Prostate gland (tissue), 2 donors: ENCODE measurements around the gene CXCR5. TPM values are rescaled to one million over a fixed set of nuclear protein-coding genes. Genes with fewer than 3 reads are reported as not detected.

Experiments used
- DNase-seq: peaks from one replicate; pipeline ENCODE4 v3.0.0-alpha.2; 2019; ENCODE audit warnings: low spot score
- H3K27ac ChIP-seq, 2 donors: fragments of 200-600 bp; sonication (generic); 2 replicates each; pipeline ENCODE4 v1.5.1; 2017 to 2019
- H3K27me3 ChIP-seq: fragments of 200-600 bp; sonication (generic); replicated peaks from 2 replicates; pipeline ENCODE4 v1.5.1; 2019; ENCODE audit not compliant: insufficient read depth
- H3K36me3 ChIP-seq, 2 donors: fragments of 200-600 bp; sonication (generic); 1 replicate in 1 of 2; 2 replicates in 1 of 2; pipeline versions ENCODE4 v1.5.1 to v1.8.1; 2017 to 2019
- H3K4me1 ChIP-seq: fragments of 200-600 bp; sonication (generic); replicated peaks from 2 replicates; pipeline ENCODE4 v1.5.1; 2019
- H3K4me3 ChIP-seq, 2 donors: fragments of 200-600 bp; sonication (generic); 2 replicates each; pipeline ENCODE4 v1.5.1; 2017 to 2019
- H3K9me3 ChIP-seq: fragments of 200-600 bp; sonication (generic); 2 replicates; pipeline ENCODE4 v1.5.1; 2017
- POLR2A ChIP-seq: fragments of 450-650 bp; IDR thresholded peaks from one replicate; pipeline ENCODE4 v1.6.1; 2016; ENCODE audit warnings: antibody characterized with exemption, mild to moderate bottlenecking
- POLR2AphosphoS5 ChIP-seq: sonication (generic); formaldehyde crosslinking; IDR thresholded peaks from one replicate; pipeline ENCODE4 v1.6.1; 2017; ENCODE audit warnings: antibody characterized with exemption
- WGBS: methylation state at CpG from one replicate; pipeline ENCODE4 v1.1.5; 2018; 5-methylcytosine and 5-hydroxymethylcytosine counted together
- intact Hi-C: fragments of 100-400 bp; cut with DNase I; formaldehyde crosslinking; loops from one replicate; pipeline ENCODE4 v1.14.2; 2022
- total RNA-seq, 2 donors: library from RNA; depleted of rRNA; stranded (reverse); fragments of >200 nt; gene quantifications; one replicate each; pipeline ENCODE4 v1.1.0, GENCODE V29; 2016
- TF ChIP-seq, protein P1 (sequence below), 4 experiments: fragments of 200-600 bp in 2 of 4; fragments of 450-650 bp in 2 of 4; sonication (generic) in 2 of 4; IDR thresholded peaks; 1 replicate in 3 of 4; 2 replicates in 1 of 4; pipeline ENCODE4 v1.5.1; 2016 to 2019; ENCODE audit warnings: antibody characterized with exemption in 4 of 4, mild to moderate bottlenecking in 2 of 4, moderate library complexity in 2 of 4

The CXCR5 gene
- total RNA-seq, 2 donors from 2014 or later = 0.17 TPM; not detected in 1

GRCh38 chr11:118892964-118893363 lies 9.3 kb downstream of the CXCR5 start:
- no peaks in the 10 kb centered on the region for H3K9me3 ChIP-seq
- no peak for DNase-seq
- H3K27me3 ChIP-seq = no peaks in the 10 kb centered on the region
- no peak overlapping the region for H3K4me3 ChIP-seq
- peaks cover 7% of the 10 kb centered on the region for H3K4me1 ChIP-seq
- no peaks in the 10 kb centered on the region for H3K36me3 ChIP-seq
- TF ChIP-seq POLR2A (no peak), POLR2AphosphoS5 (no peak)
- TF ChIP-seq, protein P1, sequence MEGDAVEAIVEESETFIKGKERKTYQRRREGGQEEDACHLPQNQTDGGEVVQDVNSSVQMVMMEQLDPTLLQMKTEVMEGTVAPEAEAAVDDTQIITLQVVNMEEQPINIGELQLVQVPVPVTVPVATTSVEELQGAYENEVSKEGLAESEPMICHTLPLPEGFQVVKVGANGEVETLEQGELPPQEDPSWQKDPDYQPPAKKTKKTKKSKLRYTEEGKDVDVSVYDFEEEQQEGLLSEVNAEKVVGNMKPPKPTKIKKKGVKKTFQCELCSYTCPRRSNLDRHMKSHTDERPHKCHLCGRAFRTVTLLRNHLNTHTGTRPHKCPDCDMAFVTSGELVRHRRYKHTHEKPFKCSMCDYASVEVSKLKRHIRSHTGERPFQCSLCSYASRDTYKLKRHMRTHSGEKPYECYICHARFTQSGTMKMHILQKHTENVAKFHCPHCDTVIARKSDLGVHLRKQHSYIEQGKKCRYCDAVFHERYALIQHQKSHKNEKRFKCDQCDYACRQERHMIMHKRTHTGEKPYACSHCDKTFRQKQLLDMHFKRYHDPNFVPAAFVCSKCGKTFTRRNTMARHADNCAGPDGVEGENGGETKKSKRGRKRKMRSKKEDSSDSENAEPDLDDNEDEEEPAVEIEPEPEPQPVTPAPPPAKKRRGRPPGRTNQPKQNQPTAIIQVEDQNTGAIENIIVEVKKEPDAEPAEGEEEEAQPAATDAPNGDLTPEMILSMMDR (IDR thresholded peaks at IDR 0.05) = no peak
- no peak overlapping the region for H3K27ac ChIP-seq
- 72% methylated on average over 8 of the region's 8 CpGs for WGBS
- intact Hi-C loops = no loop called here

DNA sequence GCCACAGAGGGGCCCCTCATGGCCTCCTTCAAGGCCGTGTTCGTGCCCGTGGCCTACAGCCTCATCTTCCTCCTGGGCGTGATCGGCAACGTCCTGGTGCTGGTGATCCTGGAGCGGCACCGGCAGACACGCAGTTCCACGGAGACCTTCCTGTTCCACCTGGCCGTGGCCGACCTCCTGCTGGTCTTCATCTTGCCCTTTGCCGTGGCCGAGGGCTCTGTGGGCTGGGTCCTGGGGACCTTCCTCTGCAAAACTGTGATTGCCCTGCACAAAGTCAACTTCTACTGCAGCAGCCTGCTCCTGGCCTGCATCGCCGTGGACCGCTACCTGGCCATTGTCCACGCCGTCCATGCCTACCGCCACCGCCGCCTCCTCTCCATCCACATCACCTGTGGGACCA lies 10.0 kb downstream of the CXCR5 start:
- DNase-seq = no peak
- intact Hi-C loops = no loop called here
- no peak overlapping the region for H3K4me3 ChIP-seq
- no peak overlapping the region for H3K27ac ChIP-seq
- 95% methylated on average over 21 of the region's 22 CpGs for WGBS
- no peaks in the 10 kb centered on the region for H3K36me3 ChIP-seq
- TF ChIP-seq POLR2A (no peak), POLR2AphosphoS5 (no peak)
- TF ChIP-seq, protein P1 (IDR thresholded peaks at IDR 0.05) = no peak
- peaks cover 7% of the 10 kb centered on the region for H3K4me1 ChIP-seq
- no peaks in the 10 kb centered on the region for H3K9me3 ChIP-seq
- H3K27me3 ChIP-seq = no peaks in the 10 kb centered on the region

- H3K36me3 ChIP-seq = no peaks in the 10 kb centered on the region
- no peak overlapping the region for H3K4me3 ChIP-seq
- intact Hi-C loops = no loop called here
- H3K27ac ChIP-seq = no peak overlapping the region
- TF ChIP-seq POLR2A (no peak), POLR2AphosphoS5 (no peak)
- TF ChIP-seq, protein P1 (IDR thresholded peaks at IDR 0.05) = no peak
- WGBS = 89% methylated on average over 19 of the region's 19 CpGs
- DNase-seq = no peak
- H3K9me3 ChIP-seq = no peaks in the 10 kb centered on the region
- no peaks in the 10 kb centered on the region for H3K27me3 ChIP-seq
- peaks cover 7% of the 10 kb centered on the region for H3K4me1 ChIP-seq
Observed at GRCh38 chr11:118894192-118894591, 10.5 kb downstream of the CXCR5 start.

GRCh38 chr11:118895093-118896039 lies 11.7 kb downstream of the CXCR5 start:
- 60% methylated on average over 26 of the region's 26 CpGs for WGBS
- Histone ChIP-seq H3K27ac (no peak overlapping the region), H3K36me3 (no peaks in the 10 kb centered on the region), H3K27me3 (no peaks in the 10 kb centered on the region), H3K4me1 (peaks cover 7% of the 10 kb centered on the region), H3K4me3 (no peak overlapping the region), H3K9me3 (no peaks in the 10 kb centered on the region)
- intact Hi-C loops = no loop called here
- no peak for TF ChIP-seq POLR2A
- TF ChIP-seq, protein P1 (IDR thresholded peaks at IDR 0.05) = no peak
- no peak for TF ChIP-seq POLR2AphosphoS5
- no peak for DNase-seq

- no peak overlapping the region for H3K27ac ChIP-seq
- 82% methylated on average over 10 of the region's 10 CpGs for WGBS
- no peaks in the 10 kb centered on the region for H3K9me3 ChIP-seq
- peaks cover 7% of the 10 kb centered on the region for H3K4me1 ChIP-seq
- DNase-seq = no peak
- intact Hi-C loops = no loop called here
- no peaks in the 10 kb centered on the region for H3K27me3 ChIP-seq
- no peak for TF ChIP-seq POLR2A
- TF ChIP-seq, protein P1 (IDR thresholded peaks at IDR 0.05) = no peak
- no peak for TF ChIP-seq POLR2AphosphoS5
- peaks cover 3 to 5% of the 10 kb centered on the region in 2 donors for H3K36me3 ChIP-seq
- no peak overlapping the region for H3K4me3 ChIP-seq
Observed at GRCh38 chr11:118896472-118896913, 12.8 kb downstream of the CXCR5 start.
